Measurements from ENCODE around the gene ATP2A3. TPM values are rescaled to one million over a fixed set of nuclear protein-coding genes. Genes with fewer than 3 reads are reported as not detected.

Gene ATP2A3
- total RNA-seq, 1 donor from 2014 or later, result 9.7 TPM

- DNase-seq (ENCODE audit: low spot score), result peak; percentile 96
Measured at GRCh38 chr17:3893003-3893719, 71.1 kb downstream of the ATP2A3 start, which contains the start of gene CAMKK1. Gene CAMKK1, minus strand, starts transcription at chr17:3893053. Its CDS starts 7,366 bp downstream, at chr17:3885687.

GRCh38 chr17:3892095-3892998 is 71.9 kb downstream of the ATP2A3 start:
- DNase-seq (ENCODE audit: low spot score), result peak; percentile 95

- no peak for DNase-seq (ENCODE audit: low spot score)
Measured at GRCh38 chr17:3891626-3892094, 72.6 kb downstream of the ATP2A3 start.

DNA sequence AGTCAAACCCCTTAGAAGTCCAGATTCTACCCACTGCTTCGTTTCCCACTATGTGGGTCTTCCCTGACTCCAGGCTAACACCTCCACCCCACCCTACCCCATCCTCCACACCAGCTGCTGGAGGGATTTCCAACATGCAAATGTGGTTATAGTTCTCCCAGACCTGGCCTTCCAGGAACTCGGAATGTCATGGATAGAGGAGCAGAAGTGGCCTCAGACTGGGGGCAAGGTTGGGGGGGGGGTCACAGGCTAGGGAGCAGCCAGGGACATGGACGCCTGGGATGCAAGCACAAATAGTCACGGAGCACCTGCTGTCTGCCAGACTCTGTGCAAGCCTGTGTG is 73.4 kb downstream of the ATP2A3 start:
- no peak for DNase-seq (ENCODE audit: low spot score)

DNA sequence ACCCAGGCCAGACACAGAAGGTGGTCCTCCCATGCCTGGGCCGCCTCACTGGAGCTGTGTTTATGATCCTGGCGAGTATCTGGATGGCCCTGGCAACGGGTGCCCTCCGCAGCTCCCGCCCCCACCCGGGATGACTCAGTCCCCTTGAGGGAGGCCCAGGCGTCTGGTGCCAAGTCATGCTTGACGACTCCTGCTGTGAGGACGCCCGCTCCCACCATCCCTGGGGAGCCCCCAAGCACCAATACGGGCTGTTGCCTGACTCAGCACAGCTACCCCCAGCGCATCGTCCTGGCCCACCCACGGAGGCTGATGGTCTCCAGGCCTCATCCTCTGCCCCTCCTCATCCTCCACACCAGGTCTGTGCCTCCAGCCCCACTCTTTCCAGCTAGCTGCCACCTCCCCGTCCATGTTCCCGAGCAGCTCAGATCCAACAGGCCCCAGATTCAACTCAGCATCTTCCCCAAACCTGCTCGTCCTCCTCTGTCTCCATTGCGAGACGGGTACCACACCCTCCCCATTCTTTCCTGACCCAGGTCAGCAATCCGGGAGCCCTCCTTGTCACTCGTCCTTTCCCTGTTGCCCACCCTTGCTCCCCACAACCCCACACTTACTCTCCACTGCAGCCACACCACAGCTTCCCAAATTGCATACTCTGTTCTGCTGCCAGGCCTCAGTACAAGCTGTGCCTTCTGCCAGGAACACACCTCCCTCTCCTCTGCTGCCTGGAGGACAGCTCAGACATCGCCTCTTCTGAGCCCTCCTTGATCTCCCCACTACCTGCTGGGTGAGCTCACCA is 74.0 kb downstream of the ATP2A3 start:
- peak; percentile 95 for DNase-seq (ENCODE audit: low spot score)

- DNase-seq (ENCODE audit: low spot score), result no peak
Measured at GRCh38 chr17:3889325-3890012, 74.8 kb downstream of the ATP2A3 start.

- peak; percentile 93 for DNase-seq (ENCODE audit: low spot score)
Measured at GRCh38 chr17:3888343-3889171, 75.7 kb downstream of the ATP2A3 start.

DNA sequence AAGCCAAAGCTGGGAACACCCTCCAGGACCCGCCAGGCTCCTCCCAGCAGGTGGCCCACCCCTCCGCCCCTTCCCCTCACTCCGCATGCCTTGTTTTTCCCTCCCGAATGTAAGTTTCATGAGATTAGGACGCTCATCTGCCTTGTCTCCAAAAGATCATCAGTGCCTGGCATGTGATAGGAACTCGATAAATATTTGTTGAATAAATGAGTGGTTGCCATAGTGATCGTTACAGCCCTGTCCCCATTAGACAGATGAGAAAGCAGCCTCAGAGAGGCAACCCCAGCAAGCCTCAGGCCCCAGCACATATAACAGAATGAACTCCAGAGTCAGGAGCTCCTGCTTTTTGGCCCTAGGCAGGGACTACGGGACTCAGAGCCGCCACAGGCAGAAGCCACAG is 76.4 kb downstream of the ATP2A3 start:
- no peak for DNase-seq (ENCODE audit: low spot score)

DNA sequence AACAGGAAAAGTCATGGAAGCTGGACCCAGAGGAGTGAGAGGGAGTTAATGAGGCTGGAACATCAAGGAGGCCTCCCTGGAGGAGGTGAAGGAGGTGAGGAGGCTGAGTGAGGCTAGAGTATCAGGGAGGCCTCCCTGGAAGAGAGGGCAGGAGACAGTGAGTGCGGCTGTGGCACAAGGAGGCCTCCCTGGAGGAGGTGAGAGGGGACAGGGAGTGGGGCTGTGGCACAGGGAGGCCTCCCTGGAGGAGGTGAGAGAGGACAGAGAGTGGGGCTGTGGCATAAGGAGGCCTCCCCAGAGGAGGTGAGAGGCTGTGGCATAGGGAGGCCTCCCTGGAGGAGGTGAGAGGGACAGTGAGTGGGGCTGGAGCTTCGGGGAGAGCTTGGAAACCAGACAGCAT is 76.8 kb downstream of the ATP2A3 start:
- DNase-seq (ENCODE audit: low spot score), result no peak

DNA sequence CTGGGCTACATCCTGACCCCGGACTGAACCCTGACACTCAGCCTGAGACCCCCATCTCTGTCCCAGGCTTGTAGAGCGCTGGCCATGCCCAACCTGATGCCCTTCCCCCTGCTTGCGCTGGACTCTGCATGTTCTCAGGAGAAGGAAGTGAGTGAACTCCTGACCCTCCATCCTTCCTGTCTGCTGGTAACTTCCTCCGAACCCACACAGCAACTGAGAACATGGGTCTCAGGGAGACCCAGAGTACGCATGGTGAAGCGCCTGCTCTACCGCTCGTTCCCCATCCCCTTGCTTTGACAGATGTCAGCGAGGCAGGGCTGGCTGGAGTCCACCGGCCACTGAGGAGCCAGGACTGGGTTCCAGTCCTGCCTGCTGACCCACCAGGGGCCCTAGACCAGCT is 77.5 kb downstream of the ATP2A3 start:
- no peak for DNase-seq (ENCODE audit: low spot score)

DNA sequence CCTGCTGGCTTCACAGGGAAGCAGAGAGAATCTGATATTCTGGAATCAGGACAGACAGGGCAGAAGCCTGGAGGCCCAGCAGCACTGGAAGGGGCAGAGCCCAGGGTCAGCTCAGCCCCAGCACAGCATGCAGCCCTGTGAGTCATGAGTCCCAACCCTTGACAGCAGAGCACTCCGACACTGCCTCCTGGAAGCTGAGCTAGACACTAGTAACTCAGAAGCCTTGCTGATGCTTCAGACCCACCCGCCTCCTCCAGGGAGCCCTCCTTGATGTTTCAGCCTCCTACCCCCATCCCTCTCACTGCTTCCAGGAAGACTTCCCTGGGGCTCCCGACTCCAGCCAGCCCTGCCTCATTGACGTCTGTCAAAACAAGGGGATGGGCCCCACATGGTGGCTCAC is 78.3 kb downstream of the ATP2A3 start:
- no peak for DNase-seq (ENCODE audit: low spot score)

DNA sequence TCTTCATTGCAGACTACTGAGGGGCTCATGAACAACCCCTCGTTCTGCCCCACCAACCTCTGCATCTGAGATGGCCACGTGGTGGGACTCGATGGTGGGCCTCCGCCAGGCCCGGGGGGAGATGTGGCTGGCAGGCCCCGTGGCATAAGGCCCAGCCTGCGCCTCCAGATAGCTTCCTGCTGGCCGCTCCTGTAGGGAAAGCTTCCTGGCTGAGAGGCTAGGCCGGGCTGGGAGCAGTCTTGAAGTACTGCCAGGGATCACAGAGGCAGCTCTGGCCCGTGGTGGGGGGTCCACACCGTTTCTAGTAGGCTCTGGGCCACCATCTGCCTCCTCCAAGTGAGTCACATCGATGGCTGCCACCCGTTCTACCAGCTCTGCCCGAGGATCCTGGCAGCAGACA is 79.0 kb downstream of the ATP2A3 start:
- DNase-seq (ENCODE audit: low spot score), result no peak

GRCh38 chr17:3884188-3884587 is 80.0 kb downstream of the ATP2A3 start:
- DNase-seq (ENCODE audit: low spot score), result no peak

GRCh38 chr17:3882276-3882675 is 82.0 kb downstream of the ATP2A3 start:
- no peak for DNase-seq (ENCODE audit: low spot score)

- no peak for DNase-seq (ENCODE audit: low spot score)
Measured at GRCh38 chr17:3880983-3881382, 83.3 kb downstream of the ATP2A3 start.

DNA sequence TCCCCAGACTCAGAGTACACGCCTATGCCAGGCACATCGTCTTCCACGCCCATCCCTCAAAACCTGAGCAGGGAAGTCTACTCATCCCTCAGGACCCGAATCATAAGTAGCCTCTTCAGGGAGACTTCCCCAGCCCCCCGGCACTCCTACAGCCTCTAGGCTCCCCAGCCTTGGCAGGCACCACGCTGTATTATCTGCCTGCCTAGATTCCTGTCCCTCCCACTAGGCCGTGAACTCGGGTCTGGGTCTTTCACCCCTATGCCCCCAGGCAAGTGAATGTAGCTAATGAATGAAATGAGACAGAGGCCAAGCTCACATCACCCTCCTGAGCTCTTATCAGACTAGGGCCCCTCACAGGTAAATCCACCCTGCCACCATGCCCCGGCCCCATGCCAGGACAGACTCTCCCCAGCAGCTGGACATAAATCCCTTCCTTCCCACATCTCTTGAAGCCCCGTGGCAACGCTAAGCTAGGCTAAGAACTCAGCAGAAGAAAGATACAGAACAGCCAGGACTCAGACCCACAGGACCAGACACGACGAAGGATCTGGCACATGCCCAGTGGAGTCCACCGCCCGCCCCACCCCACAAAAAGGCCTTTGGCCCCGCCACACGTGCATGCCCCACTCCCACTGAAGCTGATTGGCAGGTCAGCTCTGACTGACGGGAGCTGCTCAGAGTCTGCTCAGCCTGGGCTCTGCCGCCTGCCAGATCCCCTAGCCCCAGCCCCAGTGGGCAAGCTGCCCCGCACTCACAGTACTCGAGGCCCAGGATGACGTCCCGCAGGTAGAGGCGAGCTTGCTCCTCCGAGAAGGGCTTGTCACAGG is 84.4 kb downstream of the ATP2A3 start:
- no peak for DNase-seq (ENCODE audit: low spot score)

- DNase-seq (ENCODE audit: low spot score), result no peak
Measured at GRCh38 chr17:3879186-3879585, 85.1 kb downstream of the ATP2A3 start.

DNA sequence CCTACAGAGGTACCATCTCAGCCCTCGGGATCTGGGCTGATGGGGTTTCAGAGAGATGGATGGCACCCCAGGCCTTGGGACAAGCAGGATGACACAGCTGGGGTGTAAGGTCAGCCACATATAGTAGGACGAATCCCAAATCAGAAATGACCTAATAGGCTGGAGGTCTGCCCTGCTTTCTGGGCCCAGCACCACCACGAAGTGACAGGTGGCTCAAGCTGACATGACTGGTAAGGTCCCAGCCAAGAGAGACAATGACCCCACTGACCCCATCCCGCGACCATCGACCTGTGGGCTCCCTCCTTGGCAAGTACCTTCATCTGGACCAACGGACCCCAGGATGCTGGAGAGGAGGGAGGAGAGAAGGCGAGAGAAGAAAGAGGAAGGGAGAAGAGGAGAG is 87.0 kb downstream of the ATP2A3 start:
- DNase-seq (ENCODE audit: low spot score), result no peak

GRCh38 chr17:3875317-3875716 is 88.9 kb downstream of the ATP2A3 start:
- DNase-seq (ENCODE audit: low spot score), result no peak
